Sigmoid colon (tissue), 7 donors: ENCODE data around the gene NR2F1. TPM values are rescaled to one million over a fixed set of nuclear protein-coding genes. Genes with fewer than 3 reads are reported as not detected.

Source experiments
- DNase-seq: peaks from one replicate; pipeline ENCODE4 v3.0.0-alpha.2; 2019
- H3K27ac ChIP-seq, 4 donors: fragments of 200-600 bp; sonication (generic); one replicate each; pipeline ENCODE4 v1.5.1; 2016 to 2019; ENCODE audit warnings: mild to moderate bottlenecking in 1 of 4
- H3K27me3 ChIP-seq, 3 donors: fragments of 200-600 bp; sonication (generic); one replicate each; pipeline ENCODE4 v1.5.1; 2019; ENCODE audit warnings: mild to moderate bottlenecking in 1 of 3
- H3K36me3 ChIP-seq, 4 donors: fragments of 200-600 bp; sonication (generic); one replicate each; pipeline ENCODE4 v1.5.1; 2016 to 2019
- H3K4me1 ChIP-seq, 4 donors: fragments of 200-600 bp; sonication (generic); one replicate each; pipeline ENCODE4 v1.5.1; 2017 to 2019
- H3K4me3 ChIP-seq, 4 donors: fragments of 200-600 bp; sonication (generic); one replicate each; pipeline ENCODE4 v1.5.1; 2017 to 2019; ENCODE audit warnings: mild to moderate bottlenecking in 2 of 4, moderate library complexity in 1 of 4
- H3K9me3 ChIP-seq, 4 donors: fragments of 200-600 bp in 3 of 4; sonication (generic) in 3 of 4; one replicate each; pipeline versions ENCODE4 v1.5.1 to v1.6.1; 2013 to 2019
- CTCF ChIP-seq, 4 experiments: fragments of 450-650 bp in 3 of 4; fragments of 200-600 bp in 1 of 4; IDR thresholded peaks; one replicate each; pipeline ENCODE4 v1.5.1; 2016 to 2019; ENCODE audit warnings: antibody characterized with exemption in 4 of 4, mild to moderate bottlenecking in 3 of 4, moderate library complexity in 2 of 4
- EP300 ChIP-seq, 4 donors: sonication (generic); formaldehyde crosslinking; IDR thresholded peaks; one replicate each; pipeline ENCODE4 v1.6.1; 2017; ENCODE audit warnings: antibody characterized with exemption in 4 of 4
- POLR2A ChIP-seq, 2 donors: fragments of 450-650 bp; IDR thresholded peaks; one replicate each; pipeline ENCODE4 v1.6.1; 2016; ENCODE audit warnings: antibody characterized with exemption in 2 of 2, mild to moderate bottlenecking in 2 of 2, moderate library complexity in 2 of 2
- POLR2AphosphoS5 ChIP-seq, 4 donors: sonication (generic); formaldehyde crosslinking; IDR thresholded peaks; one replicate each; pipeline ENCODE4 v1.6.1; 2017; ENCODE audit warnings: antibody characterized with exemption in 4 of 4
- WGBS, 2 donors: extraction: QIAGEN DNeasy Blood & Tissue Kit; methylation state at CpG; one replicate each; pipeline ENCODE4 v1.1.7; 2013; 5-methylcytosine and 5-hydroxymethylcytosine counted together
- intact Hi-C: fragments of 100-400 bp; cut with DNase I; formaldehyde crosslinking; loops from one replicate; pipeline ENCODE4 v1.15.1; 2023
- polyA plus RNA-seq, 3 donors: library from polyadenylated mRNA; stranded (reverse); fragments of 200-250 nt; gene quantifications; one replicate each; pipeline ENCODE4 v1.2.3, GENCODE V29; 2013
- total RNA-seq, 4 donors: library from RNA; depleted of rRNA; stranded (reverse); fragments of >200 nt; gene quantifications; one replicate each; pipeline ENCODE4 v1.1.0, GENCODE V29; 2016
- donor health status: healthy with polysubstance abuse.
- donor health status: Bipolar disorder and iron deficiency.
- donor health status: healthy.

Gene NR2F1
- total and polyA plus RNA-seq, 7 donors: 1.4 to 24.1 (median 16.3) TPM

DNA sequence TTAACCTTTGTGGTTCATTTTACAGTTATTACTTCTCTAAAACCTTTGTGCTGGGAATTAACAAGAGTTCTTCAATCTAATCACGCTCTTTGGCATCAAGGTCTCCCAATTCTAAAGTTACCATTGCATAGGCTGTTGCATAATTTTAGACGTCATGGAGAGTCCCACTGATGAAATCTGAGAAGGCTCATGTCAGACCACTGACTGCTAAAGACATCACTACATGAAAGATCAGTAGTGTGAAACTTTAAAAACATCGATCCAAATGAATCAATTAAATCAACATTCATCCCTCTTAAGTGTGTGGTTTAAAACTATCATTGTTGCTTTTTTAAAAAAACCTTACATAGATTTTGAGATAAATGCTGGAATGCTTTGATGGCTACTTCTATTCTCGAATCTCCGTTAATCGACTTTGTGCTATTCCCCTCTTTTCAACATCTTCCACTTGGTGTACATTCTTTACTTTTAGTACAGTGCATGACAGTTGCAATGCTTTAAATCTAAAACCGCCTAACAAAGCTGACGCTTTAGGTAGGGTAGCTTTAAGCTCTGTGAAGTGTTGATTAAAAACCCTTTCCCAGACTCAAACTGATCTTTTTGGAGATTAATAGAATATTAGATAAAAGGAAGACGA lies 33.6 kb downstream of the NR2F1 start:
- TF ChIP-seq POLR2AphosphoS5 (IDR thresholded peaks at IDR 0.05): no peak
- no peak overlapping the region for H3K4me3 ChIP-seq
- intact Hi-C loops: no loop called here
- H3K27ac ChIP-seq: no peak overlapping the region
- WGBS, 2 donors: 78 to 93% methylated on average over 9 of the region's 9 CpGs
- no peaks in the 10 kb centered on the region for H3K9me3 ChIP-seq
- DNase-seq: no peak
- peaks cover 4 to 31% (median 26%) of the 10 kb centered on the region in 3 donors for H3K27me3 ChIP-seq
- H3K4me1 ChIP-seq: peaks cover 0 to 15% (median 14%) of the 10 kb centered on the region in 4 donors
- no peaks in the 10 kb centered on the region for H3K36me3 ChIP-seq

GRCh38 chr5:93620487-93621326 lies 37.7 kb downstream of the NR2F1 start:
- Histone ChIP-seq H3K27me3 (no peaks in the 10 kb centered on the region), H3K36me3 (no peaks in the 10 kb centered on the region), H3K4me3 (peak overlapping the region; percentile 41 to 73 (median 66)), H3K9me3 (no peaks in the 10 kb centered on the region), H3K4me1 (peaks cover 0 to 9% (median 6%) of the 10 kb centered on the region in 4 donors), H3K27ac (peak overlapping the region; percentile 73 to 88 (median 79))
- TF ChIP-seq POLR2A (IDR thresholded peaks at IDR 0.05): no peak
- no peak for TF ChIP-seq EP300 (IDR thresholded peaks at IDR 0.05)
- peak in 1 of 4 donors; percentile 29 for TF ChIP-seq POLR2AphosphoS5 (IDR thresholded peaks at IDR 0.05)
- intact Hi-C loops: loop anchor here (5.0 kb wide), 1 partner anchor 38 kb away; the partner anchor contains the start of genes NR2F1 and NR2F1-AS1
- WGBS, 2 donors: 1% methylated on average over 75 of the region's 75 CpGs
- peak; percentile 72 for DNase-seq

GRCh38 chr5:93621327-93621798 lies 38.3 kb downstream of the NR2F1 start:
- 2 to 3% methylated on average over 41 of the region's 41 CpGs for WGBS, 2 donors
- no peaks in the 10 kb centered on the region for H3K9me3 ChIP-seq
- peak overlapping the region; percentile 73 to 88 (median 79) for H3K27ac ChIP-seq
- no peaks in the 10 kb centered on the region for H3K36me3 ChIP-seq
- peak; percentile 89 for DNase-seq
- intact Hi-C loops: loop anchor here (5.0 kb wide), 1 partner anchor 39 kb away; the partner anchor contains the start of genes NR2F1 and NR2F1-AS1
- H3K4me1 ChIP-seq: peaks cover 0 to 9% (median 6%) of the 10 kb centered on the region in 4 donors
- TF ChIP-seq CTCF (IDR thresholded peaks at IDR 0.05) (no peak), POLR2AphosphoS5 (IDR thresholded peaks at IDR 0.05) (peak in 3 of 4 donors; percentile 20 to 63 (median 54)), POLR2A (IDR thresholded peaks at IDR 0.05) (no peak), EP300 (IDR thresholded peaks at IDR 0.05) (no peak)
- H3K27me3 ChIP-seq: no peaks in the 10 kb centered on the region
- peak overlapping the region; percentile 41 to 73 (median 66) for H3K4me3 ChIP-seq

DNA sequence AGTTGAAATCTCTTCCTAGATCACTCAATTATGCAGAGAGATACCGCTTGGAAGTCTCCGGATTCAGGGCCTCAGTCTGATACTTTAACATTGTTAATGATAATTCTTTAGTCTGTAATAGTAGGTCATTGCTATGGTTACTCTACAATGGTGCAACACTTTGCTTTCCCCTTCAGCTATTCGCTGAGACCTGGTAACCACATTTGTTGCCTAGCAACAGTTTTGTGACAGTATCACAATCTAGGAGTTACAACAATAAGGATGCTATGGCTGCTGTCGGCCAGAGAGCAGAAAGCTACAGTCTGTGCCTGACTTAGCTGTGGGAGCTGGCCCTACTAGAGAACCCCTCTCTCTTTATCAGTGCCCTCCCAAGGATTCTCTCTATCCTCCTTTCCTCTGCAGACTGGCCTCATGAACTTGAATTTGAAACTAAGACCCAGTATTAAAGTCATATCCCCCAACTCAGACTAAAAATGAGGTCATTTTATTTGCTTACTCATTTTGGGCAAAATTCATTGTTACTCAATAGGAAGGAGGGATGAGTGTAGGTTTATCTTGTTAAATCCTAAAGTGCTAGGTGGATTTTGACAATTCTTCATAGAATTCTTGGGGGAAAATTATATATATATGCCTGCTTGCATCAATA lies 39.3 kb downstream of the NR2F1 start:
- Histone ChIP-seq H3K27me3 (no peaks in the 10 kb centered on the region), H3K36me3 (no peaks in the 10 kb centered on the region), H3K27ac (peak overlapping the region; percentile 73 to 88 (median 79)), H3K4me1 (peaks cover 0 to 9% (median 6%) of the 10 kb centered on the region in 4 donors), H3K9me3 (no peaks in the 10 kb centered on the region), H3K4me3 (no peak overlapping the region)
- DNase-seq: no peak
- intact Hi-C loops: loop anchor here (5.0 kb wide), 1 partner anchor 40 kb away; the partner anchor contains the start of genes NR2F1 and NR2F1-AS1
- 62 to 73% methylated on average over 4 of the region's 4 CpGs for whole genome bisulfite sequencing, 2 donors
- TF ChIP-seq EP300 (IDR thresholded peaks at IDR 0.05) (no peak), CTCF (IDR thresholded peaks at IDR 0.05) (no peak), POLR2A (IDR thresholded peaks at IDR 0.05) (no peak), POLR2AphosphoS5 (IDR thresholded peaks at IDR 0.05) (no peak)

- 77 to 79% methylated on average over 4 of the region's 4 CpGs for WGBS, 2 donors
- H3K27ac ChIP-seq: no peak overlapping the region
- no peaks in the 10 kb centered on the region for H3K9me3 ChIP-seq
- peaks cover 0 to 9% (median 6%) of the 10 kb centered on the region in 4 donors for H3K4me1 ChIP-seq
- no peak for DNase-seq
- intact Hi-C loops: loop anchor here (5.0 kb wide), 1 partner anchor 41 kb away; the partner anchor contains the start of genes NR2F1 and NR2F1-AS1
- H3K4me3 ChIP-seq: no peak overlapping the region
- no peaks in the 10 kb centered on the region for H3K36me3 ChIP-seq
- TF ChIP-seq POLR2A (IDR thresholded peaks at IDR 0.05): no peak
- TF ChIP-seq EP300 (IDR thresholded peaks at IDR 0.05): no peak
- no peak for TF ChIP-seq POLR2AphosphoS5 (IDR thresholded peaks at IDR 0.05)
- no peak for TF ChIP-seq CTCF (IDR thresholded peaks at IDR 0.05)
- H3K27me3 ChIP-seq: no peaks in the 10 kb centered on the region
Measured at GRCh38 chr5:93623153-93623552, 40.1 kb downstream of the NR2F1 start.
